GM21723 (cell line): ENCODE measurements around the gene C6orf62.
"Not testable (repeated sequence)": the region's sequence is repeated elsewhere in the genome, so short reads cannot be mapped to it uniquely, and the experiment has no call there.

Source experiments
- ATAC-seq: cut with Tn5 transposase; IDR thresholded peaks from one replicate; pipeline ENCODE4 v1.9.1; 2021; ENCODE audit warnings: mild to moderate bottlenecking, moderate library complexity; ENCODE audit not compliant: unreplicated experiment

Gene C6orf62

GRCh38 chr6:24743265-24743943, 24.4 kb upstream of the C6orf62 start:
- peak; percentile 80 for ATAC-seq

GRCh38 chr6:24742216-24742738, 23.3 kb upstream of the C6orf62 start:
- no peak for ATAC-seq

GRCh38 chr6:24740861-24741260, 21.9 kb upstream of the C6orf62 start:
- no peak for ATAC-seq

GRCh38 chr6:24738741-24739140, 19.8 kb upstream of the C6orf62 start:
- ATAC-seq: no peak

GRCh38 chr6:24734710-24735109, 15.8 kb upstream of the C6orf62 start:
- not testable (repeated sequence) for ATAC-seq

- ATAC-seq: no peak
Measured at GRCh38 chr6:24734166-24734565, 15.2 kb upstream of the C6orf62 start.

- not testable (repeated sequence) for ATAC-seq
Measured at GRCh38 chr6:24731456-24732134, 12.6 kb upstream of the C6orf62 start.

- ATAC-seq: not testable (repeated sequence)
Measured at GRCh38 chr6:24730653-24731052, 11.7 kb upstream of the C6orf62 start.

- ATAC-seq: no peak
Measured at GRCh38 chr6:24723270-24723669, 4.3 kb upstream of the C6orf62 start.

- ATAC-seq: peak; percentile 47
Measured at GRCh38 chr6:24721461-24722215, 2.7 kb upstream of the C6orf62 start.

GRCh38 chr6:24720604-24721460, 1.9 kb upstream of the C6orf62 start:
- ATAC-seq: peak; percentile 91

GRCh38 chr6:24720131-24720603, 1.2 kb upstream of the C6orf62 start:
- peak; percentile 22 for ATAC-seq

- ATAC-seq: no peak
Measured at GRCh38 chr6:24718449-24719124, 367 bp downstream of the C6orf62 start.

- not testable (repeated sequence) for ATAC-seq
Measured at GRCh38 chr6:24716602-24717148, 2.3 kb downstream of the C6orf62 start.

- ATAC-seq: no peak
Measured at GRCh38 chr6:24710519-24711303, 8.2 kb downstream of the C6orf62 start.

- no peak for ATAC-seq
Measured at GRCh38 chr6:24709014-24709711, 9.8 kb downstream of the C6orf62 start.

GRCh38 chr6:24708612-24709011, 10.3 kb downstream of the C6orf62 start:
- ATAC-seq: no peak

- ATAC-seq: no peak
Measured at GRCh38 chr6:24704468-24704867, 14.5 kb downstream of the C6orf62 start.
